Liver (tissue), 3 donors: ENCODE results near the gene SUCLA2.

Experiments
- FOXA1 ChIP-seq: IDR thresholded peaks from 2 replicates; pipeline ENCODE4 v1.6.1; 2016; ENCODE audit warnings: antibody characterized with exemption
- GABPA ChIP-seq, 2 donors: IDR thresholded peaks in 1 of 2; conservative IDR thresholded peaks in 1 of 2; 2 replicates each; pipeline ENCODE4 v1.6.1; 2016; ENCODE audit warnings: antibody characterized with exemption in 2 of 2, mild to moderate bottlenecking in 1 of 2, moderate library complexity in 1 of 2
- HNF4A ChIP-seq, 2 donors: conservative IDR thresholded peaks; 2 replicates each; pipeline ENCODE4 v1.6.1; 2016; ENCODE audit warnings: antibody characterized with exemption in 2 of 2, mild to moderate bottlenecking in 2 of 2
- HNF4G ChIP-seq: IDR thresholded peaks from 2 replicates; pipeline ENCODE4 v1.6.1; 2016; ENCODE audit warnings: antibody characterized with exemption
- JUND ChIP-seq, 2 donors: IDR thresholded peaks; 2 replicates each; pipeline ENCODE4 v1.6.1; 2016; ENCODE audit warnings: antibody characterized with exemption in 2 of 2
- RAD21 ChIP-seq, 2 donors: IDR thresholded peaks; 2 replicates each; pipeline ENCODE4 v1.6.1; 2016; ENCODE audit warnings: antibody characterized with exemption in 2 of 2, mild to moderate bottlenecking in 2 of 2
- TAF1 ChIP-seq: conservative IDR thresholded peaks from 2 replicates; pipeline ENCODE4 v1.6.1; 2016; ENCODE audit warnings: antibody characterized with exemption, mild to moderate bottlenecking
- YY1 ChIP-seq: IDR thresholded peaks from 2 replicates; pipeline ENCODE4 v1.6.1; 2016; ENCODE audit warnings: antibody characterized with exemption, mild to moderate bottlenecking
- TF ChIP-seq, protein P1 (sequence below): fragments of 150-350 bp; IDR thresholded peaks from 2 replicates; pipeline ENCODE4 v1.5.1; 2017; ENCODE audit warnings: improper control_type of control experiment, low read depth, low read length; ENCODE audit not compliant: missing input control
- TF ChIP-seq, protein P2 (sequence below): IDR thresholded peaks from 2 replicates; pipeline ENCODE4 v1.6.1; 2016; ENCODE audit warnings: antibody characterized with exemption
- TF ChIP-seq, protein P3 (sequence below): IDR thresholded peaks from 2 replicates; pipeline ENCODE4 v1.6.1; 2016; ENCODE audit warnings: antibody characterized with exemption
- donor health status: healthy.
- donor health status: healthy.

DNA sequence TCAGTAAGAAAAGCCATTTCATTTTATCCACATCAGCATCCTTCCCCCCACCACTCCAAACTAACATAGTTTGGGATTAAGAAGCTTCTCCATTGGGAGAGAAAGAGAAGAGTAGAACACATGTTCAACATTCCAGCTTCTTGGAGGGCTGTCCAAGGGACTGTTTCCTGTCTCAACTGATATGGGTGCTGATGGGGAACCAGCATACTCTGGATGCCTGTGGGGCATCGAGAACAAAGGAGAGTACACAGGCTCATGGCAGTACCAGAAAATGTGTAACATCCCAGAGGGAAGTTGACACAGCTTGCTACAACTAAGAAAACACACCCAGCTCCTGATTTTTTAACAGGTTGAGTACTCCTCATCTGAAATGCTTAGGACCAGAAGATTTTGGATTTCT, 24.7 kb downstream of the SUCLA2 start:
- TF ChIP-seq, protein P1, sequence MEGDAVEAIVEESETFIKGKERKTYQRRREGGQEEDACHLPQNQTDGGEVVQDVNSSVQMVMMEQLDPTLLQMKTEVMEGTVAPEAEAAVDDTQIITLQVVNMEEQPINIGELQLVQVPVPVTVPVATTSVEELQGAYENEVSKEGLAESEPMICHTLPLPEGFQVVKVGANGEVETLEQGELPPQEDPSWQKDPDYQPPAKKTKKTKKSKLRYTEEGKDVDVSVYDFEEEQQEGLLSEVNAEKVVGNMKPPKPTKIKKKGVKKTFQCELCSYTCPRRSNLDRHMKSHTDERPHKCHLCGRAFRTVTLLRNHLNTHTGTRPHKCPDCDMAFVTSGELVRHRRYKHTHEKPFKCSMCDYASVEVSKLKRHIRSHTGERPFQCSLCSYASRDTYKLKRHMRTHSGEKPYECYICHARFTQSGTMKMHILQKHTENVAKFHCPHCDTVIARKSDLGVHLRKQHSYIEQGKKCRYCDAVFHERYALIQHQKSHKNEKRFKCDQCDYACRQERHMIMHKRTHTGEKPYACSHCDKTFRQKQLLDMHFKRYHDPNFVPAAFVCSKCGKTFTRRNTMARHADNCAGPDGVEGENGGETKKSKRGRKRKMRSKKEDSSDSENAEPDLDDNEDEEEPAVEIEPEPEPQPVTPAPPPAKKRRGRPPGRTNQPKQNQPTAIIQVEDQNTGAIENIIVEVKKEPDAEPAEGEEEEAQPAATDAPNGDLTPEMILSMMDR, result no peak
- TF ChIP-seq YY1 (no peak), GABPA (IDR thresholded peaks at IDR 0.05 in 1 of 2, conservative IDR thresholded peaks at IDR 0.05 in 1 of 2) (no peak), HNF4G (no peak), TAF1 (no peak), RAD21 (IDR thresholded peaks at IDR 0.05) (no peak), JUND (IDR thresholded peaks at IDR 0.05) (no peak), HNF4A (conservative IDR thresholded peaks at IDR 0.05) (no peak), FOXA1 (no peak)
- TF ChIP-seq, protein P2, sequence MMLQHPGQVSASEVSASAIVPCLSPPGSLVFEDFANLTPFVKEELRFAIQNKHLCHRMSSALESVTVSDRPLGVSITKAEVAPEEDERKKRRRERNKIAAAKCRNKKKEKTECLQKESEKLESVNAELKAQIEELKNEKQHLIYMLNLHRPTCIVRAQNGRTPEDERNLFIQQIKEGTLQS, result no peak
- TF ChIP-seq, protein P3, sequence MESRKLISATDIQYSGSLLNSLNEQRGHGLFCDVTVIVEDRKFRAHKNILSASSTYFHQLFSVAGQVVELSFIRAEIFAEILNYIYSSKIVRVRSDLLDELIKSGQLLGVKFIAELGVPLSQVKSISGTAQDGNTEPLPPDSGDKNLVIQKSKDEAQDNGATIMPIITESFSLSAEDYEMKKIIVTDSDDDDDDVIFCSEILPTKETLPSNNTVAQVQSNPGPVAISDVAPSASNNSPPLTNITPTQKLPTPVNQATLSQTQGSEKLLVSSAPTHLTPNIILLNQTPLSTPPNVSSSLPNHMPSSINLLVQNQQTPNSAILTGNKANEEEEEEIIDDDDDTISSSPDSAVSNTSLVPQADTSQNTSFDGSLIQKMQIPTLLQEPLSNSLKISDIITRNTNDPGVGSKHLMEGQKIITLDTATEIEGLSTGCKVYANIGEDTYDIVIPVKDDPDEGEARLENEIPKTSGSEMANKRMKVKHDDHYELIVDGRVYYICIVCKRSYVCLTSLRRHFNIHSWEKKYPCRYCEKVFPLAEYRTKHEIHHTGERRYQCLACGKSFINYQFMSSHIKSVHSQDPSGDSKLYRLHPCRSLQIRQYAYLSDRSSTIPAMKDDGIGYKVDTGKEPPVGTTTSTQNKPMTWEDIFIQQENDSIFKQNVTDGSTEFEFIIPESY, result no peak
